GM19328 (cell line): ENCODE results near the gene FOCAD.
A peak's percentile ranks its signal among the peaks of the same experiment; 100 is the strongest.
"Not testable (repeated sequence)": the region's sequence is repeated elsewhere in the genome, so short reads cannot be mapped to it uniquely, and the experiment has no call there.

Source experiments
- ATAC-seq: cut with Tn5 transposase; IDR thresholded peaks from one replicate; pipeline ENCODE4 v1.9.1; 2021; ENCODE audit warnings: mild to moderate bottlenecking, moderate library complexity; ENCODE audit not compliant: unreplicated experiment

FOCAD gene

GRCh38 chr9:20684035-20684874 is at the start of gene FOCAD:
FOCAD (plus strand) TSS chr9:20684259; CDS start chr9:20715354, 31,095 bp downstream.
- peak; percentile 99 for ATAC-seq

- no peak for ATAC-seq
Measured at GRCh38 chr9:20634895-20635294, 49.2 kb upstream of the FOCAD start.

GRCh38 chr9:20636888-20637440 is 47.1 kb upstream of the FOCAD start:
- no peak for ATAC-seq

- ATAC-seq: peak; percentile 86
Measured at GRCh38 chr9:20640331-20641187, 43.5 kb upstream of the FOCAD start.

- ATAC-seq: no peak
Measured at GRCh38 chr9:20642045-20642444, 42.0 kb upstream of the FOCAD start.

- no peak for ATAC-seq
Measured at GRCh38 chr9:20643660-20644059, 40.4 kb upstream of the FOCAD start.

GRCh38 chr9:20646656-20647055 is 37.4 kb upstream of the FOCAD start:
- ATAC-seq: no peak

- no peak for ATAC-seq
Measured at GRCh38 chr9:20649381-20649780, 34.7 kb upstream of the FOCAD start.

GRCh38 chr9:20650313-20650712 is 33.7 kb upstream of the FOCAD start:
- no peak for ATAC-seq

GRCh38 chr9:20650750-20651299 is 33.2 kb upstream of the FOCAD start:
- ATAC-seq: no peak

- ATAC-seq: no peak
Measured at GRCh38 chr9:20651939-20652338, 32.1 kb upstream of the FOCAD start.

- ATAC-seq: not testable (repeated sequence)
Measured at GRCh38 chr9:20658246-20658667, 25.8 kb upstream of the FOCAD start.

- no peak for ATAC-seq
Measured at GRCh38 chr9:20658677-20659473, 25.2 kb upstream of the FOCAD start.

- ATAC-seq: no peak
Measured at GRCh38 chr9:20659474-20659967, 24.5 kb upstream of the FOCAD start.

- no peak for ATAC-seq
Measured at GRCh38 chr9:20662156-20662555, 21.9 kb upstream of the FOCAD start.

GRCh38 chr9:20663133-20663532 is 20.9 kb upstream of the FOCAD start:
- ATAC-seq: no peak

GRCh38 chr9:20664501-20664900 is 19.6 kb upstream of the FOCAD start:
- no peak for ATAC-seq

- ATAC-seq: no peak
Measured at GRCh38 chr9:20670395-20670794, 13.7 kb upstream of the FOCAD start.

GRCh38 chr9:20671635-20672034 is 12.4 kb upstream of the FOCAD start:
- no peak for ATAC-seq

- not testable (repeated sequence) for ATAC-seq
Measured at GRCh38 chr9:20673537-20673936, 10.5 kb upstream of the FOCAD start.
